ENCODE results near the gene ZCWPW1. TPM values are rescaled to one million over a fixed set of nuclear protein-coding genes. Genes with fewer than 3 reads are reported as not detected.

ZCWPW1 gene
- total RNA-seq, 3 donors from 2014 or later (not counting 1 experiment from before 2014, with no cell fraction given), result 5.6 to 7.8 (median 7.2) TPM

DNA sequence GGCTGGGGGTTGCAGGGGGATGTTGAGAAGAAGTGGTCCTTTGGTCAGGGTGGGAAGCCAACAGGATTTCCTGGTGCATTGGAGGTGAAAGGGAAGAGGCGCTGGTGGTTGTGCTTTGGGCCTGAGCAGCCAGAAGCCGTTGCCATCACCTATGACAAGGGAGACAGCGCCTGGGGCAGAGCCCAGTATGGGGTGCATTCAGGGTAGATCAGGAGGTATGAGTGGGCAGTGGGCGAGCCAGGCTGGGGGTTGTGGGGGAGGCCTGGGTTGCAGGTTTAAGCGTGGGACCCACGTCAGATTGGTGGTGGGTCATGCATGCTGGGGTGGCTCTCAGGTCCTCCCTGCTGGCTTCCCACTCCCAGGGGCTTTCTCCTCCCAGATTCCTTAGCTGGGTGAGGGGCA, 76.8 kb downstream of the ZCWPW1 start:
- peak overlapping the region; percentile 92 to 98 for H3K27ac Mint-ChIP-seq
- H3K4me1 Mint-ChIP-seq, result peaks cover 28 to 56% of the 10 kb centered on the region in 2 donors
- TF ChIP-seq, protein P1, sequence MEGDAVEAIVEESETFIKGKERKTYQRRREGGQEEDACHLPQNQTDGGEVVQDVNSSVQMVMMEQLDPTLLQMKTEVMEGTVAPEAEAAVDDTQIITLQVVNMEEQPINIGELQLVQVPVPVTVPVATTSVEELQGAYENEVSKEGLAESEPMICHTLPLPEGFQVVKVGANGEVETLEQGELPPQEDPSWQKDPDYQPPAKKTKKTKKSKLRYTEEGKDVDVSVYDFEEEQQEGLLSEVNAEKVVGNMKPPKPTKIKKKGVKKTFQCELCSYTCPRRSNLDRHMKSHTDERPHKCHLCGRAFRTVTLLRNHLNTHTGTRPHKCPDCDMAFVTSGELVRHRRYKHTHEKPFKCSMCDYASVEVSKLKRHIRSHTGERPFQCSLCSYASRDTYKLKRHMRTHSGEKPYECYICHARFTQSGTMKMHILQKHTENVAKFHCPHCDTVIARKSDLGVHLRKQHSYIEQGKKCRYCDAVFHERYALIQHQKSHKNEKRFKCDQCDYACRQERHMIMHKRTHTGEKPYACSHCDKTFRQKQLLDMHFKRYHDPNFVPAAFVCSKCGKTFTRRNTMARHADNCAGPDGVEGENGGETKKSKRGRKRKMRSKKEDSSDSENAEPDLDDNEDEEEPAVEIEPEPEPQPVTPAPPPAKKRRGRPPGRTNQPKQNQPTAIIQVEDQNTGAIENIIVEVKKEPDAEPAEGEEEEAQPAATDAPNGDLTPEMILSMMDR (IDR thresholded peaks at IDR 0.05), result no peak
- intact Hi-C loops (cut with micrococcal nuclease), result loop anchor here (2.0 kb wide), 1 partner anchor 17 kb away; no protein-coding TSS in a partner anchor
- Histone ChIP-seq H3K4me1 (ENCODE audit: control insufficient read depth, insufficient read depth, low read length) (peaks cover 58% of the 10 kb centered on the region), H3K36me3 (ENCODE audit: control insufficient read depth, insufficient read depth, low read length) (peaks cover 53% of the 10 kb centered on the region), H3K27ac (ENCODE audit: low read length) (peak overlapping the region; percentile 66), H3K9me3 (ENCODE audit: control insufficient read depth, insufficient read depth, low read length) (no peaks in the 10 kb centered on the region), H3K27me3 (ENCODE audit: control insufficient read depth, insufficient read depth, low read length) (no peaks in the 10 kb centered on the region), H3K4me3 (ENCODE audit: low read length) (peak overlapping the region; percentile 70)
- no peaks in the 10 kb centered on the region for H3K36me3 Mint-ChIP-seq
- H3K4me3 Mint-ChIP-seq, result peak overlapping the region; percentile 95
- no peaks in the 10 kb centered on the region for H3K27me3 Mint-ChIP-seq (ENCODE audit: low read depth in 2 of 2)
- WGBS (ENCODE audit: insufficient coverage), result 34% methylated on average over 6 of the region's 6 CpGs
- DNase-seq (no peak), ATAC-seq (peak; percentile 17 to 52 (median 37))
- no peaks in the 10 kb centered on the region for H3K9me3 Mint-ChIP-seq

Other genes starting within 250 kb of the ZCWPW1 start
- 10 to 100 TPM; 45.6 to 84.1 (median 52.9) TPM for gene PVRIG, start 208.8 kb downstream of the ZCWPW1 start, total RNA-seq
- gene SPDYE3, start 121.0 kb downstream of the ZCWPW1 start, total RNA-seq, result not detected
- gene PILRB, start 70.6 kb downstream of the ZCWPW1 start, total RNA-seq, result 100 to 1,000 TPM; 143 to 206 (median 157) TPM
- 10 to 100 TPM; 18.8 to 38.8 (median 29.4) TPM for gene PILRA, start 55.2 kb downstream of the ZCWPW1 start, total RNA-seq
- gene MEPCE, start 1.1 kb upstream of the ZCWPW1 start, total RNA-seq, result 10 to 100 TPM; 48.1 to 54.9 (median 54.1) TPM
- 10 to 100 TPM; 41.0 to 45.1 (median 44.7) TPM for gene PPP1R35, start 7.8 kb upstream of the ZCWPW1 start, total RNA-seq
- 1 to 10 TPM; 2.3 to 4.1 (median 3.9) TPM for gene SPACDR, start 35.6 kb upstream of the ZCWPW1 start, total RNA-seq
- 100 to 1,000 TPM; 140 to 173 (median 168) TPM for gene TSC22D4, start 50.5 kb upstream of the ZCWPW1 start, total RNA-seq
- under 1 TPM in 2 of 3 donors, not detected in 1; 0.12 to 0.13 TPM for gene NYAP1, start 55.2 kb upstream of the ZCWPW1 start, total RNA-seq
- gene AGFG2, start 110.5 kb upstream of the ZCWPW1 start, total RNA-seq, result 10 to 100 TPM; 21.5 to 32.6 (median 22.2) TPM
- gene SAP25, start 145.2 kb upstream of the ZCWPW1 start, total RNA-seq, result 10 to 100 TPM; 25.9 to 46.4 (median 32.5) TPM
- gene LRCH4, start 157.4 kb upstream of the ZCWPW1 start, total RNA-seq, result 100 to 1,000 TPM; 282 to 296 (median 289) TPM
- gene FBXO24, start 157.6 kb upstream of the ZCWPW1 start, total RNA-seq, result under 1 TPM; 0.45 to 0.94 (median 0.88) TPM
- gene PCOLCE, start 173.7 kb upstream of the ZCWPW1 start, total RNA-seq, result 10 to 100 TPM; 18.4 to 24.8 (median 21.7) TPM
- 10 to 100 TPM; 14.5 to 15.9 (median 15.5) TPM for gene MOSPD3, start 183.8 kb upstream of the ZCWPW1 start, total RNA-seq
- 10 to 100 TPM in 2 of 3 donors, 1 to 10 TPM in 1; 9.8 to 13.8 (median 12.0) TPM for gene TFR2, start 212.8 kb upstream of the ZCWPW1 start, total RNA-seq
- gene ACTL6B, start 227.7 kb upstream of the ZCWPW1 start, total RNA-seq, result not detected
- gene GNB2, start 245.0 kb upstream of the ZCWPW1 start, total RNA-seq, result 100 to 1,000 TPM; 194 to 227 (median 212) TPM

Measured in natural killer cell (primary cell).